ENCODE measurements around the gene ACSL3.

- TF ChIP-seq, protein P1, sequence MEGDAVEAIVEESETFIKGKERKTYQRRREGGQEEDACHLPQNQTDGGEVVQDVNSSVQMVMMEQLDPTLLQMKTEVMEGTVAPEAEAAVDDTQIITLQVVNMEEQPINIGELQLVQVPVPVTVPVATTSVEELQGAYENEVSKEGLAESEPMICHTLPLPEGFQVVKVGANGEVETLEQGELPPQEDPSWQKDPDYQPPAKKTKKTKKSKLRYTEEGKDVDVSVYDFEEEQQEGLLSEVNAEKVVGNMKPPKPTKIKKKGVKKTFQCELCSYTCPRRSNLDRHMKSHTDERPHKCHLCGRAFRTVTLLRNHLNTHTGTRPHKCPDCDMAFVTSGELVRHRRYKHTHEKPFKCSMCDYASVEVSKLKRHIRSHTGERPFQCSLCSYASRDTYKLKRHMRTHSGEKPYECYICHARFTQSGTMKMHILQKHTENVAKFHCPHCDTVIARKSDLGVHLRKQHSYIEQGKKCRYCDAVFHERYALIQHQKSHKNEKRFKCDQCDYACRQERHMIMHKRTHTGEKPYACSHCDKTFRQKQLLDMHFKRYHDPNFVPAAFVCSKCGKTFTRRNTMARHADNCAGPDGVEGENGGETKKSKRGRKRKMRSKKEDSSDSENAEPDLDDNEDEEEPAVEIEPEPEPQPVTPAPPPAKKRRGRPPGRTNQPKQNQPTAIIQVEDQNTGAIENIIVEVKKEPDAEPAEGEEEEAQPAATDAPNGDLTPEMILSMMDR (IDR thresholded peaks at IDR 0.05) = no peak
- TF ChIP-seq POLR2A (IDR thresholded peaks at IDR 0.05) = no peak
- no peak for TF ChIP-seq POLR2AphosphoS5 (IDR thresholded peaks at IDR 0.05)
- no peak for TF ChIP-seq EP300 (IDR thresholded peaks at IDR 0.05; ENCODE audit: low read depth)
Observed at GRCh38 chr2:222899413-222900181, 38.8 kb downstream of the ACSL3 start.

All from transverse colon (tissue), 4 donors.